Skin epidermis (tissue), 12 donors: ENCODE measurements around the gene SHH.
"Not testable (repeated sequence)": the region's sequence is repeated elsewhere in the genome, so short reads cannot be mapped to it uniquely, and the experiment has no call there.

ENCODE experiments used
- H3K27ac ChIP-seq, 21 experiments: fragments of 200-600 bp; sonication (generic) in 11 of 21; one replicate each; pipeline ENCODE4 v1.5.0; 2020; ENCODE audit warnings: mild to moderate bottlenecking in 3 of 21, inconsistent platforms in 2 of 21, moderate library complexity in 2 of 21
- H3K4me3 ChIP-seq, 7 experiments: fragments of 200-600 bp; sonication (generic) in 2 of 7; one replicate each; pipeline ENCODE4 v1.5.0; 2020; ENCODE audit warnings: inconsistent platforms in 2 of 7, mild to moderate bottlenecking in 2 of 7, moderate library complexity in 1 of 7

SHH gene

GRCh38 chr7:155844019-155844453 lies 31.8 kb upstream of the SHH start:
- H3K4me3 ChIP-seq, result no peak overlapping the region
- no peak overlapping the region for H3K27ac ChIP-seq

- H3K4me3 ChIP-seq, result no peak overlapping the region
Measured at GRCh38 chr7:155843426-155844018, 31.3 kb upstream of the SHH start.

DNA sequence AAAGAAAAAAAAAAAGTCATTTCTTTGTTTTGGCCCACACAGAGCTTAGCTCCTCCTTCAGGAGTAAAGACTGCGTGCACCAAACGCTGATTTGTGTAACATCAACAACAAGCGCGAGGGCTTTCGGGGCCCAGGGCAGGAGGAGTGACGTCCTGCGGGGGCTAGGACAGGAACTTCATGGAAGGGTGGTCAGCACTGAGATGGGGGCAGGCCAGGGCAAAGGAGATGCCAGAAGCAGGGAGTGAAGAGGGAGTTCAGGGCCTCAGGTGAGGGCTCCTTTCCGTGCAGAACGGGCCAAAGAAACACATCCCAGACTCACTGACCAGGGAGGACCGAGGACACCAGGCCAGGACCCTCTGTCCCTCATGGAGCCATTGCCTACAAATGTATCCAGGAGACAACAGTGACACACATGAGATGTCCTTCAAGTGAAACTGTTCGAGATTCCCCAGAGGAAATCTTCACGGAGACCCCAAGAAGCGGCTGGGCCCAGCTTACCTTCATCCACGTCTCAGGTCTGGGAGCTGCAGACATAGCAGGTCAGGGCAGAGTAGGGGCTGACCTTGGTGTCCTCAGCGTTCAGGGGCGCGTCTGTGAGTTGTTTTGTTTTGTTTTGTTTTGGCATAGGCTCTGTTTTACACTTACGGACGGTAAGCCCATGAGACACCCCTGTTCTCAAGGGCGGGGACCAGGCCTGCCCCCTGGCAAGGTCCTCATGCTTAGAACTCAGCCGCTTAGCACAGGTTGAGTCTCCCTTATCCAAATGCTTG lies 30.4 kb upstream of the SHH start:
- H3K27ac ChIP-seq, result no peak overlapping the region
- no peak overlapping the region for H3K4me3 ChIP-seq

More at GRCh38 chr7:155843426-155844018, 31.3 kb upstream of the SHH start:
- H3K27ac ChIP-seq, result no peak overlapping the region

DNA sequence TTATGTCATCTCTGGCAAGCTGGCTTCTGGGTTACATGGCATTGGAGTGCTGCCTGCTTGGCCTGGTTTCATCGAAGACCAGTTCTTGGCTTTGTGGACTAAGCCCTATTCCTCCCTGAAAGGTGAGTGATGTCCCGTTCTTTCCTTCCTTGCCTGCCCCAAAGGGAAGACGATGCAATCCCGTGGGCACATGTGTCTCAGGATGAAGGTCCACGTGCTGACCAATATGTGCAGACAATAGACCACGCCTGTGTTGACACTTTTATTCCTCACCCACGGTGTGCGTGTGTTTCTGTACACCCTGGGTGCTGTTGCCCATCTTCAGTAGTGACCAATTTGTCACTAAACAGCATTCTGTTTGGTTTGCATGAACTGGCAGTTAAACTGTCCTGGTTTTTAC lies 28.6 kb upstream of the SHH start:
- Histone ChIP-seq H3K4me3 (no peak overlapping the region), H3K27ac (no peak overlapping the region)

DNA sequence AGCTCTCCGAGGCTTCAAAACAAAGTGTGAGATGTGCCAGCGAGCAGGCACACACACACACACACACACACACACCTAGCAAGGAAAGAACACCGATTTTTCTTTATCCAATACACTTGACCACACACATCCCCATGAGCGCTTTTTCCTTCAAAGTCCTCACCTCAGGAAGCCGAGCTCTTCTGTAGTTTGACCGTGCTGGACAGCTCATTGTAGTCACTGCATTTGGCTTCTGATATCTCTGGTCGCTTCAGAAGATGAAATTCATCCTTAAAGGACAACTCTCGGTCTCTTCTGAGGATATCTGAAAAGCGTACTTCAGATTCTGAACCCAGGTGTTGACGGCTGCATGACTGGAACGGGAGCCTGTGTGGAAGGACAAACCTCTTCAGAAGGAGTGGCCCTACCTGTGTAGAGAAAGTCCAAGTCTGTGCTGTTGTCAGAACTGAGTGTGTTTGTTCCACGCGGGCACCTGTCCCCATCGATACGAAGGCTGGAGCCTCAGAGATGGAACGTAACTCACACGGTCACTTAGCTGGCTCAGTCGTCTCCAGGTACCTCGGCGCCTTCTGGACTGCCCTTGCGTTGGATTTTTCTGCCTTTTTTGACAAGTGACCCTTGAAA lies 28.1 kb upstream of the SHH start:
- H3K27ac ChIP-seq, result no peak overlapping the region
- H3K4me3 ChIP-seq, result no peak overlapping the region

- Histone ChIP-seq H3K27ac (no peak overlapping the region), H3K4me3 (no peak overlapping the region)
Measured at GRCh38 chr7:155839461-155839860, 27.2 kb upstream of the SHH start.

- not testable (repeated sequence) for H3K27ac ChIP-seq, H3K4me3 ChIP-seq
Measured at GRCh38 chr7:155838312-155838711, 26.0 kb upstream of the SHH start.

DNA sequence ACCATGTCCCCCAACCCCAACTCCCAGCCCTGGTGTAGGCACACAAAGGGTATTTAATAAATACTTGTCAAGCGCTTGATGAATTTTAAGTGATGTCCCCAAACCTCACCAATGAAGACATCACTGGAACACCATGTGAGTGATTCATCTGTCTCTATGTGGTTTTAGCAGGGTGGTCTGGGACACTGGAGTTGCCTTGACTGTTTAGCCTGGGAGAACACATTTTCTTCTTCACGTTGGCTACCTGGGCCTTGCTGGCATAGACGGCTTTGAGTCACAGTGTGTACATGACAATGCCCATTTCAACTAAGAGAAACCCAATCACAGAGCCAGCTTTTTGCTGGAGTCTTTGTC lies 24.8 kb upstream of the SHH start:
- no peak overlapping the region for H3K27ac ChIP-seq
- no peak overlapping the region for H3K4me3 ChIP-seq

DNA sequence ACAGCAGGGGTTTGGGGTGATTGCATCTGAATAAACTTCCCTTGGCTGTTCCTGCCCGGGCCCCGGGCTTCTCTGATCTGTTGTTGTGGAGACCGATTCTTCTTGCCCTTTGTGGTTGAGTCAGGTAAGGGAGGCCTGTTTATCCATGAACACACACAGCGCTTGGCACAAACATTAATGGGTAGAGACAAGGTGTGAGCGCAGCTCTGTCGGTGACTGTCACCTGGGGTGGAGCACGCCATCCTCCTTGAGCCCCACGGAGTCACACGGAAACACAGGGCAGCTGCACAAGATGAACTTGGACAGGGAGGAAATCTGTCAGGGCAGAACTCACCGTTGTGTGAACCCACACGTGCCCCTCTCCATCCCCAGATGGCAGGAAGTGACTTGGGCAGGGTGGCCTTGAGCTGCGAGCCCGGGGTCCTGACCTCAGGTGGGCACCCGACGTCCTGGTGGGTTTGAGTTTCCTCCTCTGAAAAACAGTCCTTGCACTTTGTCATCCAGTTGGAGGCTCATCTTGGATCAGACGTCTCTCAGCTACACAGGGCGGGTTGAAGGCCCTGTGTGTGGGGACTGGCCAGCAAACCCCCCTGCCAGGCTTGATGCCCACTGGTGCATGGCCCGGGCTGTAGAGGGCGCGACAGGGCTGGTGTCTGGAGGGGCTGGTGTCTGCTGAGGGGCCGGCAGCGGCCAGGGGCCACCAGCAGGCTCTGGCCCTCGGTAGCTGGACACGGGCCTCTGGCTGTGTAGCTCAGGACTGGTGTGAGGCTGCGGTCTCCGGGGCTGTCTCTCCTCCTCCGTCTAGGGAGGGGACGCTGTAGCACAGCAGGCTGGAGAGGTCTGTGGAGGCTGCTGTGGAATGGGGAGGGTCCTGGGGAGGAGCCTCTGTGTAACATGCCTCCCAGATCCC lies 24.2 kb upstream of the SHH start:
- H3K4me3 ChIP-seq, result no peak overlapping the region
- no peak overlapping the region for H3K27ac ChIP-seq

DNA sequence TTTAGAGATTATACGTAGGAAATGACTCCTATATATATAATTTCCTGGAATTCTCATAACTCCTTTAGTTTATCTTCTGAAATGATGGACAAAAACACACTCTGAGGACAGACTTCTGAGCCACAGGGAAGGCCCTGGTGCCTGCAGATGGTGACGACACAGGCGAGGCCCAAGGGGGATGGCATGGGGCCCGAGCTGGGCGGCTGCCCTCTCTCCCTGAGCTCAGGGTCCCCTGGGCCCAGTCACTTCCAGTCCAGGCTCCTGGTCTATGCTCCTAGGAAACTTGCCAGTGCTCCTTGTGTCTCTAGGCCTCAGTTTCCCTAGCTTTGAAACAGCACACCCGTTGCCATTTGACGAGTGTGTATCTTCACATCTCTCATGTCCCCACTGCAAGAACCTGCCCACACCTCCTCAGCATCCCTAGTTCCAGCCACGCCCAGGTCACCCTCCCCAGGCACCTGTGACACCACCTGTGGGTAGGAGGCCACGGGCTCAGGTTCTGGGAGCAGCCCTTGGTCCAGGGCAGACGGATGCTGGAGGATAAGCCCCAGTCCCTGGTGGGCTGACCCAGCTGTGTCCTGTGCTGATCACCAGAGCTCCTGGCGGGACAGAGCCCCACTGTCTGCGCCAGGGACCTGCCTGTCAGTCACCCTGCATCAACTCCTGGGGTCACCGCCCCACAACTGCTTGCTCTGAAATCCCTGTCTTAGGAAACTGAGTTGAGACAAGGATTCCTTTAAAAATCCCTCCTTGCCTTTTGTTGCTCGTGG lies 23.4 kb upstream of the SHH start:
- H3K4me3 ChIP-seq, result no peak overlapping the region
- no peak overlapping the region for H3K27ac ChIP-seq

DNA sequence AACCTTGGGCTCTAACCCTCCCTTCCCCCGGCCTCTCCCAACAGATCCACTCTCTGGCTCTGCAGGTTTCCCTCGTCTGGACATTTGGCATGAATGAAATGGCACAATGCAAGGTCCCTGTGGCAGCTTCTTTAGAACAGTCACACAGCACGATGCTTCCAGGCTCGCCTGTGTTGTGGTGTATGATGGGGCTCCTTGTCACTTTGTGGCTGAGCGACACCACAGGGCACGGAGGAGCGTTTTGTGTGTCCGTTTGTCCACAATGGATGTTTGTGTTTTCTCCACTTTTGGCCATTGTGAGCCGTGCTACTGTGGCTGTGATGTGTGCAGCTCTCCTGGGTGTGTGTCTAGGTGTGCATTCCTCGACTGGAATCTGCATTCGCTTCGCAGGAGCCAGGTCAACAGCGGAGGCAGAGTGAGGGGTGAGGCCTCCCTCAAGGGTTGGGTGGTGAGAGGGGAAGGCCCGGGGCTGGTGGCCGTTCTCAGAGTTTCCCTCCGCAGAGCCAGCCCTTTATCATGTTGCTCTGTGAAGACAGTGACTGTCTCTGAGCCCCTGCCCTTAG lies 22.3 kb upstream of the SHH start:
- H3K27ac ChIP-seq, result no peak overlapping the region

DNA sequence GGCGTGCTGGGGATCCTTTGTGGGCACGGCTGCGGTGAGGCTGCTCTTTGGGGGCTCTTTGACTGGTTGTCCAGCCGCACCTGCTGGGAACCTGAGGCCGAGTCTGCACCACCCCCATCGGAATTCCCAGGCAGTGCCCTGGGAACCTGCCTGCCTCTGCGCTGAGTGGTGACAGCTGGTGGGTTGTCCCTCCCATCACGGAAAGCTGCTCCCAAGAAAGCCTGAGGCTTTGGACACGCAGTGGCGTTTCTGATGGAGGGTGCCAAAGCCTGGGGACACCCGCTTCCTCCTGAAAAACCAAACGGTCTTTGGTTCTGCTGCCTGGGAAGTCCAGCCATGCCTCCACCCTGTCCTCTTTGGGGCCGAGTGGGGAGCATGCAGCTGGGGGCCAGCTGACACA lies 21.4 kb upstream of the SHH start:
- Histone ChIP-seq H3K4me3 (no peak overlapping the region), H3K27ac (no peak overlapping the region)

More for the DNA sequence above, 22.3 kb upstream of the SHH start:
- no peak overlapping the region for H3K4me3 ChIP-seq

- no peak overlapping the region for H3K27ac ChIP-seq
- H3K4me3 ChIP-seq, result no peak overlapping the region
Measured at GRCh38 chr7:155832581-155832981, 20.3 kb upstream of the SHH start.

DNA sequence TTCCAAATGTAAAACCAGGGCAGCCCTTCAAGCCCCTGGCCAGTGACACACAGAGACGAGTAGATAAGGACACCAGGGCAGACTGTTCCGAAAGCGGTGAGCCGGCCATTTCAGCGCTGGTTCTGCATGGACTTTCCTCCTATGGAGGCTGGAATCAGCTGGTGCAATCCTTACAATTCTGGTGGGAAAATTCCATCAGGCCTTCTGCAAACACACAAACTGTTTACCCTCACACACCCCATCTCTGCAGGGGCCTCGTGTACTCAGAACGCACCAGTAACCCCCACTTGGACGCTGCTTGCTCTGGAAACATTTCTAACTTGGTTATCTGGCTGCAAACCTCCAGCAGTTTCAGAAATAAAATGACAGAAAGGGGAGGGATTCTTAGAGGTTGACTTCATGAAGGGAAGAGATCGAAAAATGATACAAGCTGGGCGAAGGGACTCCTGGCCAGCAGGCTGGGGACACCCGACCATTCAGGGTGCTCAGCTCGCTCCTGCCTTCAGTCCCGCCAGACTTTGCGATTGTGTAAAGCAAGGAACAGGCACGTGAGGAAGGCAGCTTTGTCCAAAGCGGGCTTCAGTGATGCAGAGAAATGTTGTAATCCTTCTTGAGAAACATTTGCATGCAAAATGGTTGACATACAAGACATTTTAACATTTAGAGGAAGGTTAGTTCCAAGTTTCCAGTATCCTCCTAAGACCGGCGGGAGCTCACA lies 19.7 kb upstream of the SHH start:
- Histone ChIP-seq H3K27ac (no peak overlapping the region), H3K4me3 (no peak overlapping the region)

DNA sequence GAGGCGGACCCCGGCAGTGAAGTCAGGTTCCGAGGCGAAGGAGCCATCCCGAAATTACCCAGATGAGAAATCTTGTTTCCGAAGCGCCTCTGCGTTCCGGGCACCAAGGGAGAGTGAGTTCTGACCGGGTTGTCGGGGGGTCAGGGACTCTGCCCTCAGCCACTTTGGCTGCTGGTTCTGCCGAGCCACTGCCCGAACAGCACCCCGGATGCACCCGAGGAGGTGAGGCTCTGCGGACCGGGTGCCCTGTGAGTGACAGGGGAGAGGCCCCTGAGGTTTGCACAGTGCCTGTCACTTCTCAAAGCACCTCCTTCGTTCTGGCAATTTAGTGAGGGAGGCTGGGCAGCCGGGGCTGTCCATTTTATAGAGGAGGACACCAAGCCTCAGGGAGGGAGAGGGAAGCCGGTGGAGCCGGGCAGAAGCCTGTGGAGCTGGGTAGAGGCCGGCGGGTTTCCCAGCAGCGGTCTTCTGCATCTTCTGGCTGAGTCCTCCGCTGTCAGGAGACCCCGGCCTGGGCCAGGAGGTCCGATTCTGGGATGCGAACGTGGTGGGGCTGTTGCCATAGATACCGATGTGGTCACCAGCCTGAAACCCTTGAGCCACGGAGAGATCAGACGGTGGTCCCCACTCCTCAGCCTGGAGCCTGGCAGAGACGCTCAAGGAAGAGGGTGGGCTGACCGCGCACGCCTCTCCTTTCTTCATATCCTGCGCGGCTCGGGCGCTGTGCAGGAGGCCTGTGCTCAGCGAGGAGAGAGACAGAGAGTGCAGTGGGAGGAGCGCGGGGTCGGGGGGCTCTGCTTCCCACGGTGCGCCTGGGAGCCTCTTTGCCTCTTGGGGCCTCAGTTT lies 18.9 kb upstream of the SHH start:
- H3K4me3 ChIP-seq, result no peak overlapping the region
- H3K27ac ChIP-seq, result no peak overlapping the region

GRCh38 chr7:155829796-155830470 lies 17.7 kb upstream of the SHH start:
- H3K4me3 ChIP-seq, result no peak overlapping the region
- H3K27ac ChIP-seq, result no peak overlapping the region

DNA sequence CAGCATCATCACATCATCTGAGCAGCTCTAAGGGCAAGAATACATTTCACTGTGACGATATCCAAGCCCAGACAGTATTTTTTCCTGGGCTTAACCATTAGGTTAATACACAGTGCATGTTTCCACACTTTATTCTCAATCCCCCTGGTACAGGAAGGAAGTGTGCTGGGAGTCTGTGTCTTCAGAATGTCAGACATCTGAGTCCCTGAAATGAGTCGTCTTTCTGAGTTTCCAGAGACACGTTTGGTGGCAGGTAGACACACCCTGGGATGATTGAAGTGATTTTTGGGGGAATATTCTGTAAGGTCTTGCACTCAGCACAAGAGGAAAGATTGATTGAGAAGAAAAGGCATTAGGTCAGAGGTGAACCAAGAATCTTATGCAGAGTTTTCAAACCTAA lies 13.1 kb upstream of the SHH start:
- H3K27ac ChIP-seq, result no peak overlapping the region
- no peak overlapping the region for H3K4me3 ChIP-seq
